ENCODE results near the gene ZDHHC11.
A peak's percentile ranks its signal among the peaks of the same experiment; 100 is the strongest.
"Not testable (repeated sequence)": the region's sequence is repeated elsewhere in the genome, so short reads cannot be mapped to it uniquely, and the experiment has no call there.

Gene ZDHHC11

GRCh38 chr5:838431-838851 is 12.3 kb downstream of the ZDHHC11 start:
- not testable (repeated sequence) for H3K36me3 Mint-ChIP-seq; H3K4me3 Mint-ChIP-seq; H3K4me1 Mint-ChIP-seq; H3K27ac Mint-ChIP-seq; H3K9me3 Mint-ChIP-seq; ATAC-seq (replicated peaks); DNase-seq
- H3K27me3 Mint-ChIP-seq: peaks cover 0 to 23% of the 10 kb centered on the region in 2 donors

GRCh38 chr5:837621-838121 is 13.1 kb downstream of the ZDHHC11 start:
- H3K36me3 Mint-ChIP-seq, H3K4me3 Mint-ChIP-seq, H3K9me3 Mint-ChIP-seq, H3K27ac Mint-ChIP-seq, H3K4me1 Mint-ChIP-seq, DNase-seq: not testable (repeated sequence)
- peak in 1 of 2 donors; percentile 6 for ATAC-seq (replicated peaks)
- H3K27me3 Mint-ChIP-seq: peaks cover 0 to 19% of the 10 kb centered on the region in 2 donors

GRCh38 chr5:835933-836612 is 14.7 kb downstream of the ZDHHC11 start:
- H3K4me3 Mint-ChIP-seq; DNase-seq; H3K9me3 Mint-ChIP-seq; H3K36me3 Mint-ChIP-seq; ATAC-seq (replicated peaks); H3K27ac Mint-ChIP-seq; H3K4me1 Mint-ChIP-seq: not testable (repeated sequence)
- peaks cover 0 to 21% of the 10 kb centered on the region in 2 donors for H3K27me3 Mint-ChIP-seq

- H3K27ac Mint-ChIP-seq; DNase-seq; H3K4me1 Mint-ChIP-seq; H3K4me3 Mint-ChIP-seq; ATAC-seq (replicated peaks); H3K36me3 Mint-ChIP-seq; H3K9me3 Mint-ChIP-seq: not testable (repeated sequence)
- peaks cover 0 to 33% of the 10 kb centered on the region in 2 donors for H3K27me3 Mint-ChIP-seq
Measured at GRCh38 chr5:834013-834412, 16.8 kb downstream of the ZDHHC11 start.

- H3K4me1 Mint-ChIP-seq; DNase-seq; H3K4me3 Mint-ChIP-seq; H3K27ac Mint-ChIP-seq; H3K9me3 Mint-ChIP-seq; ATAC-seq (replicated peaks): not testable (repeated sequence)
- Mint-ChIP-seq H3K27me3 (peaks cover 0 to 29% of the 10 kb centered on the region in 2 donors), H3K36me3 (peaks cover 0 to 11% of the 10 kb centered on the region in 2 donors)
Measured at GRCh38 chr5:828194-828593, 22.6 kb downstream of the ZDHHC11 start.

GRCh38 chr5:825544-825943 is 25.2 kb downstream of the ZDHHC11 start:
- not testable (repeated sequence) for ATAC-seq (replicated peaks); H3K27ac Mint-ChIP-seq; DNase-seq; H3K4me3 Mint-ChIP-seq; H3K9me3 Mint-ChIP-seq; H3K4me1 Mint-ChIP-seq
- Mint-ChIP-seq H3K36me3 (peaks cover 0 to 12% of the 10 kb centered on the region in 2 donors), H3K27me3 (peaks cover 0 to 32% of the 10 kb centered on the region in 2 donors)

- H3K27me3 Mint-ChIP-seq: peaks cover 0 to 51% of the 10 kb centered on the region in 2 donors
- H3K9me3 Mint-ChIP-seq: peaks cover 0 to 3% of the 10 kb centered on the region in 2 donors
- no peak for ATAC-seq (replicated peaks)
- H3K4me1 Mint-ChIP-seq: no peaks in the 10 kb centered on the region
- H3K27ac Mint-ChIP-seq: no peak overlapping the region
- DNase-seq: no peak
- no peak overlapping the region for H3K4me3 Mint-ChIP-seq
- peaks cover 0 to 12% of the 10 kb centered on the region in 2 donors for H3K36me3 Mint-ChIP-seq
Measured at GRCh38 chr5:821504-821903, 29.3 kb downstream of the ZDHHC11 start.

- peak overlapping the region; percentile 34 for H3K27ac Mint-ChIP-seq
- H3K27me3 Mint-ChIP-seq: peaks cover 0 to 50% of the 10 kb centered on the region in 2 donors
- peaks cover 0 to 6% of the 10 kb centered on the region in 2 donors for H3K9me3 Mint-ChIP-seq
- no peak overlapping the region for H3K4me3 Mint-ChIP-seq
- no peaks in the 10 kb centered on the region for H3K4me1 Mint-ChIP-seq
- ATAC-seq (replicated peaks) (no peak), DNase-seq (no peak)
- peaks cover 0 to 10% of the 10 kb centered on the region in 2 donors for H3K36me3 Mint-ChIP-seq
Measured at GRCh38 chr5:820245-820644, 30.5 kb downstream of the ZDHHC11 start.

GRCh38 chr5:819078-819477 is 31.7 kb downstream of the ZDHHC11 start:
- ATAC-seq (replicated peaks) (no peak), DNase-seq (no peak)
- H3K36me3 Mint-ChIP-seq: peaks cover 0 to 5% of the 10 kb centered on the region in 2 donors
- no peaks in the 10 kb centered on the region for H3K4me1 Mint-ChIP-seq
- H3K4me3 Mint-ChIP-seq: no peak overlapping the region
- peaks cover 0 to 38% of the 10 kb centered on the region in 2 donors for H3K27me3 Mint-ChIP-seq
- peaks cover 0 to 8% of the 10 kb centered on the region in 2 donors for H3K9me3 Mint-ChIP-seq
- no peak overlapping the region for H3K27ac Mint-ChIP-seq

GRCh38 chr5:816176-816575 is 34.6 kb downstream of the ZDHHC11 start:
- Mint-ChIP-seq H3K27me3 (peaks cover 0 to 33% of the 10 kb centered on the region in 2 donors), H3K36me3 (no peaks in the 10 kb centered on the region), H3K9me3 (peaks cover 0 to 6% of the 10 kb centered on the region in 2 donors), H3K4me3 (no peak overlapping the region), H3K4me1 (no peaks in the 10 kb centered on the region), H3K27ac (no peak overlapping the region)
- no peak for DNase-seq
- no peak for ATAC-seq (replicated peaks)

GRCh38 chr5:815449-815848 is 35.3 kb downstream of the ZDHHC11 start:
- Mint-ChIP-seq H3K9me3 (peaks cover 0 to 6% of the 10 kb centered on the region in 2 donors), H3K4me3 (no peak overlapping the region), H3K27ac (no peak overlapping the region), H3K36me3 (no peaks in the 10 kb centered on the region), H3K27me3 (peaks cover 0 to 27% of the 10 kb centered on the region in 2 donors), H3K4me1 (no peaks in the 10 kb centered on the region)
- ATAC-seq (replicated peaks) (no peak), DNase-seq (no peak)

- H3K27me3 Mint-ChIP-seq: peaks cover 4 to 23% of the 10 kb centered on the region in 2 donors
- ATAC-seq (replicated peaks); H3K4me3 Mint-ChIP-seq; H3K36me3 Mint-ChIP-seq; DNase-seq; H3K9me3 Mint-ChIP-seq; H3K27ac Mint-ChIP-seq; H3K4me1 Mint-ChIP-seq: not testable (repeated sequence)
Measured at GRCh38 chr5:813575-813974, 37.2 kb downstream of the ZDHHC11 start.

- H3K36me3 Mint-ChIP-seq; H3K4me3 Mint-ChIP-seq; ATAC-seq (replicated peaks); H3K4me1 Mint-ChIP-seq; H3K27ac Mint-ChIP-seq; H3K9me3 Mint-ChIP-seq; H3K27me3 Mint-ChIP-seq; DNase-seq: not testable (repeated sequence)
Measured at GRCh38 chr5:811384-811783, 39.4 kb downstream of the ZDHHC11 start.

- Mint-ChIP-seq H3K27me3 (peaks cover 8 to 16% of the 10 kb centered on the region in 2 donors), H3K9me3 (peaks cover 10 to 11% of the 10 kb centered on the region in 2 donors)
- H3K36me3 Mint-ChIP-seq, H3K27ac Mint-ChIP-seq, H3K4me1 Mint-ChIP-seq, H3K4me3 Mint-ChIP-seq, DNase-seq: not testable (repeated sequence)
- peak in 1 of 2 donors; percentile 22 for ATAC-seq (replicated peaks)
Measured at GRCh38 chr5:807719-808514, 42.9 kb downstream of the ZDHHC11 start.

Measured in stimulated activated naive B cell treated with anti-CD40 and anti-IgM and Interleukin-4, amounts not matched to agents 10 μg/mL and 1 μg/mL and 100 μg/mL, for 72 hours (primary cell).